ENCODE data around the gene SFTPB. TPM values are rescaled to one million over a fixed set of nuclear protein-coding genes. Genes with fewer than 3 reads are reported as not detected.

Gene SFTPB
- polyA plus RNA-seq, 1 donor from 2014 or later: not detected

DNA sequence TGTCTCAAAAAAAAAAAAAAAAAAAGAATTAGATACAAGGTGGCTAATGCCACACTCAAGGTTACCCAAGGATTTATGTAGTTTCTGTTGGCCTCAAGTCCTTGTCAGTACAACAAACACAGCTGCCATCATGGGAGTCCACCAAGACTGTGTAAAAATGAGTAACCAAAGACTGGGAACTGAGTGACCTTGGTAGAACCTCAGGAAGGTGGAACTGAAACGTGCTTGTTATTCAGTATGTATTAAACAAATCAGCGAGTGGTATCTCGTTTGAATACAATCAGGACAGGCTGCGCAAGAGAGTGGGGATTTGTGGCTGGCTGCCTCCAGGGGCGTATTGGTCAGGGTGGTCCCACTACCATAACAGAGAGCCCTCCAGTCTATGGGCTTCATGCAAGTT is 1.6 kb upstream of the SFTPB start:
- Histone ChIP-seq H3K9ac (ENCODE audit: low read length) (no peak overlapping the region), H3K27me3 (ENCODE audit: insufficient read depth, low read depth, low read length) (no peaks in the 10 kb centered on the region), H3K9me3 (ENCODE audit: low read length) (no peaks in the 10 kb centered on the region)

DNA sequence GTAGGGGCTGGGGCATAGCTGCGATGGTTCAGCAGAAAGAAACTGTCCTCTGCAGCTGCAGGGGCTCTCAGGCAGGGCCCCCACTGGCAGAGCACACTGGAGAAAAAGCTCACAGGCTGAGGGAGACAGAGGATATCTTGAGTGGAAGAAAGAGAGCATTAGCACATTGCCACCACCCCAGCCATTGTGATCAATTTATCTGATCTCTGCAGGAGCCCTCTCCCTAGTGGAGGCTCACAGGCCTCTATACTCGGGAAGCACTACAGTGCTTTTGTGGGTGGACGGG is 801 bp upstream of the SFTPB start:
- Histone ChIP-seq H3K9ac (ENCODE audit: low read length) (no peak overlapping the region), H3K27me3 (ENCODE audit: insufficient read depth, low read depth, low read length) (no peaks in the 10 kb centered on the region), H3K4me2 (ENCODE audit: low read length) (no peak overlapping the region), H3K27ac (ENCODE audit: low read length) (no peak overlapping the region), H3K36me3 (ENCODE audit: insufficient read depth, low read length) (no peaks in the 10 kb centered on the region), H3K9me3 (ENCODE audit: low read length) (no peaks in the 10 kb centered on the region), H3K79me2 (replicated peaks; ENCODE audit: insufficient read depth, low read length) (no peaks in the 10 kb centered on the region), H4K20me1 (ENCODE audit: insufficient read depth) (no peaks in the 10 kb centered on the region), H2AFZ (ENCODE audit: low read depth, low read length) (no peak overlapping the region), H3K4me3 (ENCODE audit: low read length) (no peak overlapping the region), H3K9me2 (ENCODE audit: insufficient read depth, low read length) (no peaks in the 10 kb centered on the region), H3F3A (ENCODE audit: insufficient read depth, low read length, poor library complexity, severe bottlenecking) (no peaks in the 10 kb centered on the region)
- TF ChIP-seq, protein P1, sequence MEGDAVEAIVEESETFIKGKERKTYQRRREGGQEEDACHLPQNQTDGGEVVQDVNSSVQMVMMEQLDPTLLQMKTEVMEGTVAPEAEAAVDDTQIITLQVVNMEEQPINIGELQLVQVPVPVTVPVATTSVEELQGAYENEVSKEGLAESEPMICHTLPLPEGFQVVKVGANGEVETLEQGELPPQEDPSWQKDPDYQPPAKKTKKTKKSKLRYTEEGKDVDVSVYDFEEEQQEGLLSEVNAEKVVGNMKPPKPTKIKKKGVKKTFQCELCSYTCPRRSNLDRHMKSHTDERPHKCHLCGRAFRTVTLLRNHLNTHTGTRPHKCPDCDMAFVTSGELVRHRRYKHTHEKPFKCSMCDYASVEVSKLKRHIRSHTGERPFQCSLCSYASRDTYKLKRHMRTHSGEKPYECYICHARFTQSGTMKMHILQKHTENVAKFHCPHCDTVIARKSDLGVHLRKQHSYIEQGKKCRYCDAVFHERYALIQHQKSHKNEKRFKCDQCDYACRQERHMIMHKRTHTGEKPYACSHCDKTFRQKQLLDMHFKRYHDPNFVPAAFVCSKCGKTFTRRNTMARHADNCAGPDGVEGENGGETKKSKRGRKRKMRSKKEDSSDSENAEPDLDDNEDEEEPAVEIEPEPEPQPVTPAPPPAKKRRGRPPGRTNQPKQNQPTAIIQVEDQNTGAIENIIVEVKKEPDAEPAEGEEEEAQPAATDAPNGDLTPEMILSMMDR (IDR thresholded peaks at IDR 0.05; ENCODE audit: poor library complexity, severe bottlenecking): no peak
- TF ChIP-seq EZH2 (IDR thresholded peaks at IDR 0.05; ENCODE audit: borderline replicate concordance, insufficient read depth, low read length, poor library complexity, severe bottlenecking): no peak
- TF ChIP-seq EP300 (conservative IDR thresholded peaks at IDR 0.05; ENCODE audit: poor library complexity, severe bottlenecking): no peak
- no peak for TF ChIP-seq RAD21 (conservative IDR thresholded peaks at IDR 0.05)
- no peak for TF ChIP-seq TAF1 (IDR thresholded peaks at IDR 0.05; ENCODE audit: low read depth)
- no peak for TF ChIP-seq MXI1 (conservative IDR thresholded peaks at IDR 0.05; ENCODE audit: poor library complexity, severe bottlenecking)

More for the DNA sequence above, 1.6 kb upstream of the SFTPB start:
- H3K4me3 ChIP-seq (ENCODE audit: low read length): no peak overlapping the region
- TF ChIP-seq POLR2AphosphoS5 (IDR thresholded peaks at IDR 0.05) (no peak), TAF1 (IDR thresholded peaks at IDR 0.05; ENCODE audit: low read depth) (no peak), RAD21 (conservative IDR thresholded peaks at IDR 0.05) (no peak), EP300 (conservative IDR thresholded peaks at IDR 0.05; ENCODE audit: poor library complexity, severe bottlenecking) (no peak), SMC3 (conservative IDR thresholded peaks at IDR 0.05; ENCODE audit: poor library complexity) (no peak), MXI1 (conservative IDR thresholded peaks at IDR 0.05; ENCODE audit: poor library complexity, severe bottlenecking) (no peak), EZH2 (IDR thresholded peaks at IDR 0.05; ENCODE audit: borderline replicate concordance, insufficient read depth, low read length, poor library complexity, severe bottlenecking) (no peak)
- TF ChIP-seq, protein P1 (IDR thresholded peaks at IDR 0.05; ENCODE audit: poor library complexity, severe bottlenecking): no peak
- TF ChIP-seq, protein P2, sequence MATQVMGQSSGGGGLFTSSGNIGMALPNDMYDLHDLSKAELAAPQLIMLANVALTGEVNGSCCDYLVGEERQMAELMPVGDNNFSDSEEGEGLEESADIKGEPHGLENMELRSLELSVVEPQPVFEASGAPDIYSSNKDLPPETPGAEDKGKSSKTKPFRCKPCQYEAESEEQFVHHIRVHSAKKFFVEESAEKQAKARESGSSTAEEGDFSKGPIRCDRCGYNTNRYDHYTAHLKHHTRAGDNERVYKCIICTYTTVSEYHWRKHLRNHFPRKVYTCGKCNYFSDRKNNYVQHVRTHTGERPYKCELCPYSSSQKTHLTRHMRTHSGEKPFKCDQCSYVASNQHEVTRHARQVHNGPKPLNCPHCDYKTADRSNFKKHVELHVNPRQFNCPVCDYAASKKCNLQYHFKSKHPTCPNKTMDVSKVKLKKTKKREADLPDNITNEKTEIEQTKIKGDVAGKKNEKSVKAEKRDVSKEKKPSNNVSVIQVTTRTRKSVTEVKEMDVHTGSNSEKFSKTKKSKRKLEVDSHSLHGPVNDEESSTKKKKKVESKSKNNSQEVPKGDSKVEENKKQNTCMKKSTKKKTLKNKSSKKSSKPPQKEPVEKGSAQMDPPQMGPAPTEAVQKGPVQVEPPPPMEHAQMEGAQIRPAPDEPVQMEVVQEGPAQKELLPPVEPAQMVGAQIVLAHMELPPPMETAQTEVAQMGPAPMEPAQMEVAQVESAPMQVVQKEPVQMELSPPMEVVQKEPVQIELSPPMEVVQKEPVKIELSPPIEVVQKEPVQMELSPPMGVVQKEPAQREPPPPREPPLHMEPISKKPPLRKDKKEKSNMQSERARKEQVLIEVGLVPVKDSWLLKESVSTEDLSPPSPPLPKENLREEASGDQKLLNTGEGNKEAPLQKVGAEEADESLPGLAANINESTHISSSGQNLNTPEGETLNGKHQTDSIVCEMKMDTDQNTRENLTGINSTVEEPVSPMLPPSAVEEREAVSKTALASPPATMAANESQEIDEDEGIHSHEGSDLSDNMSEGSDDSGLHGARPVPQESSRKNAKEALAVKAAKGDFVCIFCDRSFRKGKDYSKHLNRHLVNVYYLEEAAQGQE (IDR thresholded peaks at IDR 0.05; ENCODE audit: borderline replicate concordance): no peak
- H2AFZ ChIP-seq (ENCODE audit: low read depth, low read length): no peak overlapping the region
- H4K20me1 ChIP-seq (ENCODE audit: insufficient read depth): no peaks in the 10 kb centered on the region
- H3K79me2 ChIP-seq (replicated peaks; ENCODE audit: insufficient read depth, low read length): no peaks in the 10 kb centered on the region
- H3F3A ChIP-seq (ENCODE audit: insufficient read depth, low read length, poor library complexity, severe bottlenecking): no peaks in the 10 kb centered on the region
- H3K36me3 ChIP-seq (ENCODE audit: insufficient read depth, low read length): no peaks in the 10 kb centered on the region
- H3K27ac ChIP-seq (ENCODE audit: low read length): no peak overlapping the region
- no peak overlapping the region for H3K4me2 ChIP-seq (ENCODE audit: low read length)
- no peaks in the 10 kb centered on the region for H3K9me2 ChIP-seq (ENCODE audit: insufficient read depth, low read length)
